SW 1271 (cell line): ENCODE measurements around the gene CNTNAP2.

ENCODE experiments used
- DNase-seq, 2 experiments: peaks; one replicate each; lab custom pipeline; 2025; lab: John Stamatoyannopoulos, UW

Gene CNTNAP2

DNA sequence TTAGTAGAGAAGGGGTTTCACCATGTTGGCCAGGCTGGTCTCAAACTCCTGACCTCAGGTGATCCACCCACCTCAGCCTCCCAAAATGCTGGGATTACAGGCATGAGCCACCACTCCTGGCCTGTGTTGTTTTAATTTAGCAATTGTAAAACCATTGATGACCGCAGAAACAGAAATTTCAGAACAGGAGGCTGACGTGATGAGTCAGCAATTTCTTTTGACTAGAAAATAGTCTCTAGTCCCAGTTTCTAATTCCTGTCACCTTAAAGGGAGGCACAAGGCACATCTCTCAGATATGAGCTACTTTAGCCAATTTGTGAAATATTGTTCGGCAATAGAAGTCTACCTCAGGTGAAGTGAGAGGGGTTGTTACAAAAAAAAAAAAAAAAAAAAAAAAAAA lies 2033.1 kb downstream of the CNTNAP2 start:
- DNase-seq, result no peak

DNA sequence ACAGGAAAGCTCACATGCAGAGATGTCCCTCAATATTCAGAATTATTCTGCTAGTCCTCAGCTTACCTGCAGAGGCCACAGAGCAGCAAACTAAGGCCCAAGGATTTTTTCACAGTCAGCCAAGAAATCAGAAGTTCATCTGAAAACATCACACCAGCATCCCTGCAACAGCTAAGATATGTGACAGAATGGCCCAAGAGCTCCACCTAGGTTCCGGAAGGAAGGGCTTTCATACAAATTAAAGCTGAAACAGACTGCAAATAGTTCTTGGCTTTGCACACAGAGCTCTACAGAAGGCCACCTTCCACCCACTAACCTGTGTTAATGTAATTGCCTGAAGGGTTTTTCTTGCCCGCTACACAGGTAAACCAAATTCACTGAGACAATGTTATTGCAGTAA lies 2035.2 kb downstream of the CNTNAP2 start:
- DNase-seq, result no peak

DNA sequence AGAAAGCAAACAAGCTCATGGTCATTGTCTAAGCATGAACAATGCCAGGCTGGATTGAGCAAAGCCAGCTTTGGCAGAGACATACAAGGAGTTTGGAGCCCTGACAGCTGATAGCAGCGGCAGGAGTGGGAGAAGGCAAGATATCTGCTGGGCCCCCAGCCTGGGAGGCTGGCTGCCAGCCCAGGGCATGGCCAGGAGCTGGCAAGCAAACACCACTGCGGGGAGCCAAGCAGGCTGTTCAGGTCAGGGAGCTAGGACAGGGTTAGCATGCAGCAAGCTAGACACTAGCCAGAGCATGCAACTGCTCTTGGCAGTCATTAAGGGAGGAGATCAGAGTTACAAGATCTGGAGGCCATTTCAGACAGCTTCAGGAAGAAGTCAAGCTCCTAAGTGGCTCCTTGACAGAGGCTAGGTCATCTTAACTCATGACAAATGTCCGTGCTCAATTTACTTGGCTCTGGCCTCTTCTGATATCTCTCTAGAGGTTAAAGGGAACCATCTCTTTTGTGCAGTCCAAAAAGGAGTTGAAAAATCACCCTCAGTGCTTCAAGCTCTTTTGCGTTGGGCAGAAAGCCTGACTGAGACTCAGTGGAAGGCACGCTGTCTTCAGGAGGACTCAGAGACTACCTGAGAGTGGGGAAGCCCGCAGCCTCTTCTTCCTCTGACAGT lies 2037.1 kb downstream of the CNTNAP2 start:
- DNase-seq, result no peak

DNA sequence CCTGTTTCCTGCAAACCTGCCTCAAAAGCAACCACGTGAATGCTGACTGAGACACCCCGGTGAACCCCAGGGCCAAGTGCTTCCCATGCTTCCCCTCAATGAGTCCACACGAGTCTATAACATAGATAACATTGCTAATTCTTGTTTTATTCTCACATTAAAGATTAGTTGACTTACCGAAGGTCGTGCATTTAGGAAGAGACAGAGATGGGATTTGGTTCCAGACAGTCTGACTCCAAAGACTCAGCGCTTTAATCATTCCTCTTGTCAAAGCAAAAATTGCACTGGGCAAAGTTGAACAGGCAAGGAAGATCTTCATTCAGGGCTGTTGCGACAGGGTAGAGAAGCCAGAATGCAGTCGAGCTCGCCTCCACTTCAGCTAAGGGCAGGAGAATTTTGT lies 2038.4 kb downstream of the CNTNAP2 start:
- DNase-seq, result no peak

DNA sequence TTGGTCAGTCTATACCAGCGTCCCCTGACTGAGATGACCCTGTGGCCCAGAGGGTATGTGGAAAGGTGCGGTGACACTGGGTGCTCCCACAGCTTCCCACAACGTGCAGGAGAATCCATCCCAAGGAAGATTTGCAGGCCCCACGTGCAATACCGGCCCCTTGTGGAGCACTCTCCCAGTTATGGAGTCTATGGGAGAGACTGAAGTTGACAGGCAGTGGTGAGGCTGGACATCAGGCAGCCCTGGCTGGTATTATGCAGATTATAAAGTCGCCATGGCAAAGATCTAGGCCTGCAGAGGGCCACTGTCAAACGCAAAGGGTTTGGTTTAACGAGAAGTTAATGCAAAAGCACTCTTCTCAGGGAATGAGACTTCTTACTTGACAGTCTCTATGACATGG lies 2039.2 kb downstream of the CNTNAP2 start:
- DNase-seq, result no peak

DNA sequence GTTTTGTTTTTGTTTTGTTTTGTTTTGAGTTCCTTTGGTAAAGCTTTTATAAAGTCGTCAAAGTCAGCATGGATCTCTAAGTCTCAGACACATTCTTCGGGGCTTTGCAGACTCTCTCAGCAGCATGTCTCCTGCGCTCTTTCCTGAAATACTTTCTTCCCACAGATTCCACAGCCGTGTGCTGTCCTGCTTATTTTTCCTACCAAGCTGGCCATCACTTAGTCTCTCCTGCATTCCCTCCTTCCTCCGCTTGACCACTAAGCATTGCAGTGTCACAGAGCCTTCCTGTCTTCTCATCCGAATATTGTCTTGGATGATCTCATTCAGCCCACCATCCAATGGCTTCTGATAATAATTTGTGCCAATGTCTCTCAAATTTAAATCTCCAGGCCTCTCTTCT lies 2039.6 kb downstream of the CNTNAP2 start:
- no peak for DNase-seq

DNA sequence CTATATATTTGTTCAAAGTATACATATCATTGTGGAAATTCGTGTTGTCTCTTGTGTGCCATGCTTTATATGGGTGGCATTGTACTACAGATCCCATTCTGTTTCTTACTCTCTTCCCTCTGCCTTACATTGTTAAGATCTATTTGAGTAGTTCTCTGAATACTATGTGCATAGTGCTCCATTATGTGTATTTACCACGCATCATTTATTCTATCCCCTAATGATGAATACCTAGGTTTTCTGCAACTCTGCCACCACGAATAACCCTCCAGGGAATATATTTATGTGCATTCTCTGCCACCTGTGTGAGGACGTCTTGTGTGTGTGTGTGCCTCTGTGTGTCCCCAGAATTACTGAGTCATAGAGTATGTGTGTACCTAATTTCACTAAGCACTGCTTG lies 2042.7 kb downstream of the CNTNAP2 start:
- no peak for DNase-seq

DNA sequence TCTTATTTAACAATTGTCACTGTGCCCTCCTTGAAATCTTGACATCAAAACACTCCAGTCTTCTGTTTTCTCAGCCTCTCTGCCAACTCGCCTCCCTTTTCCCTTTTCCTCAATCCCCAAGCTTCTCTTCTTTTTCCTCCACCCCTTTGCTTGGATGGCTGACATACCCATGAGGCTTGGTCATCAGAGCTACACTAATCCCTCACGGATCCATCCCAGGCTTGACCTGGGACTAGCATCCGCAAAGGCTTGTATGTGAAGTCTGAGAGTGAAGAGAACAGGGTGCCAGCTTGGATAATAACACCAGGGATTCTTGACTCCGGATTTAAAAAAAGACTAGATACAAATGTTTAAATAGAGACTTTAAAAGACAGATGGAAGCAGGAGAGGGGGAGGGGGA lies 2045.2 kb downstream of the CNTNAP2 start:
- DNase-seq, result no peak

DNA sequence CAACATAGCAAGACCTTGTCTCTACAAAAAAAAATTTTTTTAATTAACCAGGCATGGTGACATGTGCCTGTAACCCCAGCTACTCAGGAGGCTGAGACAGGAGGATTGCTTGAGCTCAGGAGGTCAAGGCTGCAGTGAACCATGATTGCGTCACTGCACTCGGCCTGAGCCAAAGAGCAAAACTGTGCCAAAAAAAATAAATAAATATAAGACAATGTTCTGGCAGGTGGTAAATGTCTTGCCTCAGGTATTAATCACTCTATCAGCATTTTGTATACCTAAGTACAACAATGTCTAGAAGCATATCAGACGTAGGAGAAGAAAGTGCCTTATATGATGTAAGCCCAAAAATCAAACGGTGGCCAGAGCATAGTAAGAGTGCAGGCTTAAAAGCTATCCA lies 2046.2 kb downstream of the CNTNAP2 start:
- DNase-seq, result no peak

DNA sequence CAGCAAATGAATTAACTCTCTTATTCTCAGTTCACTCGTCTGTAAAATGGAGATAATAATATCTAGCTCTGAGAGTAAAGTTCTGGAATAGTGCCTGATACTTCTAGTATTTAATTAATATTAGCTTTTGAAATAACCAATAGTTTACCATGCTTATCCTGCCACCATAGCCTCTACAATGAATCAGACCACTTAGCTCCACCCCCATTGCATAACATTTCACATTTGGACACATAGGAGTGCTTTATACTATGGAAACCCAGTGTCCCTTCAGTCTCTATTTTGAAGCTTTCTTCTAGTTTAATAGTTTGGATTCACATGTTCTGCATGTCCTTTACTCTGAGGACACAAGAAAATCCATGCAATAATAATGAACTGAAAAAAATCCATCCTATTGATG lies 2046.6 kb downstream of the CNTNAP2 start:
- DNase-seq, result no peak

DNA sequence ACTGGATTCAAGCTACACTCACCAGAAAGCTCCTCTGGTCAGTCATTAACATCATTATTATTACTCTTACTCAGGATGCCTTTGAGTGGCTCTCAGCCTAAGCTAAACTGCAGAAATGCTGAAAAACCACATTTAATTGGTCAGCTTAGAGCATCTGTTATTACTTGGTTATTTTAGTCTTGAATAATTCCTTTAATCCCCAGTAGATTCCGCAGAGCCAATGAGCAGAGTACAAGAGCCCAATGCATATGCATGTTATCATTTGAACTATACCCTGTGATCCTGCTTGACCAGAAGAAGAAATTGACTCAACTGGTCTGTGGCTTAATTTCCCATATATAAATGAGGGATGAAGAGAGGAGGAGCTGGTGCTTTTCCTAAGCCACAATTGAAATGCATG lies 2056.3 kb downstream of the CNTNAP2 start:
- no peak for DNase-seq

DNA sequence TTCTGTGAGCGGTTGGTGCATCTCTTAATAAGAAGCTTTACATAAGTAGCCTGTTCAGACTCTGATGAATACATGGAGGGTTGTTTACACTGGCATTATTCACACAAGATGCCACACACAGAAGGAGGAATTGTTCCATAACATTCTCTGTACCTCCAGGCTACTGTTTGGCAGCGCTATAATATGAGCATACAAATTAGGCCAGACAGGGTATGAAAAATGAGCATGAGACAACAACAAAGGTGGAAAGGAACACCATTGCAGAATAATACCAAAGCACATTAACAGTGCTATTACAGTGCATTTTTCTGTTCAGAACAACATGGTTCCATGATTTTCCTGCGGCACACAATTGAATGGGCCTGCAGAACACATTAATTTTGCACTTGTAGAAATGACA lies 2056.8 kb downstream of the CNTNAP2 start:
- no peak for DNase-seq

DNA sequence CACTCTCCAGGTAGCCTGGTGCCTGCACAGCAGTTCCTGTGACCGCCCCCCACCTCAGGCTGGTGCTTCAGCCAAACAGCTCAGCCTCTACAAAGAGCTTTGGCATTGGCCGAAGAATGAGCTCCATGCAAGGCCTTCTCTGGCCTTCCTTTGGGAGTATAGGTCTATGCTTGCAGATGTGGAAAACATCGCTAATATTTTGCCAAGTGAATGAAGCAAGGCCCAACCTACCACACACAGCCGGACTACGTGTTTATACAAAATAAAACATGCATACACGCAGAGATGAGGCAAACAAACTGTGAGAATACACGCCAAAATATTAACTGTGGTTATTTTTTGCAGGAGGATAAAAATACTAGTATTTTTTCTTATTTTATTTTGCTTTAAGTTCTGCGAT lies 2057.8 kb downstream of the CNTNAP2 start:
- DNase-seq, result no peak

DNA sequence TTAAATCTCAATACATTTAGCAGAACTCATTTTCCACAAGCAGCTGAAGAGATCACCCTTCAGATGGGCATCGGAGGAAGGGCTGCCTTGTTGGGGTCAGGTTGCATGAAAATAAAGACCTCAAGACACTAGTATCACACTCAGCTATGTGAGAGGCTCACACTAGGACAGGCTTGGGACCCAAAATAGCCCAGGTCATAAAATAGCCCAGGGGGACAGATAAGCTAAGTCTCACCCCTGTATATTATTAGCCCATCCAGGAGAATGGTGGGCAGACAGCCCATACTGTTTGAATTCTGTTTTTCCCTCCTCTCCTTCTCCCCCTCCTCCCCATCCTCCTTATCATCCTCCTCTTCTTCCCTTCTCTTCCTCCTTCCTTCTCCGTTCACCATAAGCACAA lies 2058.9 kb downstream of the CNTNAP2 start:
- DNase-seq, result no peak

DNA sequence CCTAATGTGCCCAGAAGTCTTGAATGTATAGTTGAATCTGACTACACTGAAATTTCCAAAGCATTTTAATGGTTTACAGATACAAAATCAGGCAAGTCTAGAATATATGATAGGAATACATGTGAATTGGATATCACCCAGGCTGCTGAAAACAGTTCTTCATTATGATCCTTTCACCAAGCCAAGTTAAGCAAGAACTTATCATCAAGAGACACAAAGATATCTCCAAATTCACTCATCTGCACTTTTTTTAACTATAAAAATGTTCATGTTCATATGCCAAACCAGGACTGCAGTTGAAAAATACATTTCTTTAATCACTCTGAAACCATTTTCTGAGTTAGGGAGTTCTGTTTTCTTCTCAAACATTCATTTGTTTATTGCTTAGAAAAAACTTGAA lies 2061.4 kb downstream of the CNTNAP2 start:
- no peak for DNase-seq

DNA sequence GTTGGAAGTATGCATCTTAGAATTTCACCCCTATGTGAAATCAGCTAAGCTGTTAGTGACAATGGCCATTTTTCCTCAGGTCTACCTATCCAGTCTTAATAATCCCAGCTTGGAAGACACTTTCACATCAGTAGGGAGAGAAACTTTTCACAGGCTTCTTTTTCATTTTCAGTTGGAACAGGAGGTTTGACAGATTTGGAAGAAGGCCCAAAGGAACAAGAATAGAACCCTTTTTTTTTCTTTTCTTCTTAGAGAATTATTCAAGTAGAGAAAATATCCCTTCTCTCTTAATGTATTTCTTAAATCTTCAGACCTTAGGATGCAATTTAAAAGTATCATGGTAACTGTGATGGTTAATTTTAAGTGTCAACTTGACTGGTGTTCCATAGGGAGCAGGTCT lies 2063.5 kb downstream of the CNTNAP2 start:
- no peak for DNase-seq

DNA sequence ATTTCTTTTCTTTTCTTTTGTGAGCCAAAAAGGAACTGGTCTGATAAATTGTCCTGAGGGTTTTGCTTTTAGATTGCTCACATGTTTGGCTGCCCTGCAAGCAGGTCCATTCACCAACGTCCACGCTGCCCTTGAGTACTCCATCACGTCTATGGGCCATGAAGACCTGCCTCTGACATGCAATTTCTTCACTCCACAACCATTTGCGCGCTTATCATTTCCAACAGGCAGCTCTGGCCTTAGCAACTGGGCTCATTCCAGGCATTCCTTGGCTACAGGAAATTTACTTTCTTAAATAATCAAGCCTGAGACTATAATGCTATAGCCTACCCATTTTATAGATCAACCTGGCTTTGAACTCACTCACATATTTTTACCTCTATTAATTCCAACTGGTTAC lies 2065.7 kb downstream of the CNTNAP2 start:
- no peak for DNase-seq

DNA sequence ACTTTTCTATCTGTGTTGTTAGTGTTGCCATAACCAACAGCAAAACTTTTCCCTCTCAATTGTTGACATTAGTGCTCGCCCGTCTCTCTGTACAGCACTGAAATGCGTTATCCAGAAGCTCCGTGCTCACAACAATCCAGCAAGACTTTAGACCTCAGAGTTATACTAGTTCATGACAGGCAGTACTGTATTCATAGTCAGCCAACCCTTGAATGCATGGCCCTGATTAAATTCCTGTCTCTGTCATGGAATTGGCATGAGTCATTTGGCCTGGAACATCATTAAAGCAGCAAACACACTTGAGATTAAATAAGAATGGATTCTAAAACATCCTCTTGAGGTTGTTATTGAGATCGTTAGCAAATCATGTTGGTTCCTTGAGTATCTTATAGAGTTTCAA lies 2068.4 kb downstream of the CNTNAP2 start:
- no peak for DNase-seq

DNA sequence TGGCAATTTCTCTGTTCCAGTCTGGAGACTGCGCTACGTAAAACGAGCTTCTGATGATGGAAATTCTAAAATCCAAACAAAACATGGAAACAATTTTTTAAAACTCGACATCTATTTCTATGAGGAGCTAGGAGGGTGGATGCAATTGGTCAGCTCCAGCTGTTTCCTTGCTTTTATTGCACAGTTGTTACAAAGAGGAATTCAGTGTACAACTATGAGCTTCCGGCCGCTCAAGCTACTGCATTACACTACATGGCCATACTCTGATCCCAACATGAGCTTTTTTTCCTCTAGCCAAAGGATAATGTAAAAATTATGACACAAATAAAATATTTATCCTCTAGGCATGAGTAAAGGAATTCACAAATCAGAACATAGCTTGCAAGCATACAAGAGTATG lies 2070.9 kb downstream of the CNTNAP2 start:
- DNase-seq, result no peak

DNA sequence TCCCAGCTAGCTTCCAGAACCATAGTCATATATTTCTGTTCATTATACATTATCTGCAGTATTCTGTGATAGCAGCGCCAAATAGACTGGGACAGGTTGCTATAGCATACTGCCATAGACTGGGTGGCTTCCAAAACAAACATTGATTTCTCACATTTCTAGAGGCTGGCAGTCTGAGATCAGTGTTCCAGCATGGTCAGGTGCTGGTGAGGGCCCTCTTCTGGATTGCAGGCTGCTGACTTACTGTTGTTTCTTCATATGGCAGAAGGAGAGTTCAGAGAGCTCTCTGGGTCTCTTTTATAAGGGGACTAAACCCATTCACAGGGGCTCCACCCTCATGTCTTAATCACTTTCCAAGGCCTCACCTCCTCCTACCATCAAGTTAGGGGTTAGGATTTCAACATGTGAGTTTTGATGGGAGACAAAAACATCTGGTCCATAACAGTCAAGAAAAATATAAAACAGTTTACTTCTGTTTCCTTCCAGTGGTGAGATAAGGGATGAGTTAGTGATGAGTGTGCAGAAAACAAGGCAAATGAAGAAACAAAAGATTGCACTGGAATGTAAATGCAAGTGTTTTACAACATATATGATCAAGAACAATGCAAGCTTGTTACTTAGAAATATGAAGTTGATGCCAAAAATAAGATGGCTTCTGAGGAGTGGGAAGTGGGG lies 2074.9 kb downstream of the CNTNAP2 start:
- no peak for DNase-seq

DNA sequence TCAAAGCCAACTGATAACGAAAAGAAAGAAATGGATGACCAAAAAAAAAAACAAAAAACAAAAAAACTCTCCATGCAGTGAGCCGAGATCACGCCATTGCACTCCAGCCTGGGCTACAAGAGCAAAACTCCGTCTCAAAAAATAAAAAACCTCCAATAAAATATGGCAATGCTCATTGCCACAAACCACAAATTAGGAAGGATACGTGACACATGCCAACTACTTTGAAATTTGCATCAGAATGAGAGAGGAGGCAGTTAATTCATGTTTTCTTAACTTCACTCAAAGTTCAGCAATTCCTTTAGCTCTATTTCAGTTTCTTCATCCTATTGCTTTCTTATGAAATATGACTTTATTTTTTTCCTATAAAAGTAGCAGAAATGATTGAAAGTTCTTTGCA lies 2075.9 kb downstream of the CNTNAP2 start:
- no peak for DNase-seq

DNA sequence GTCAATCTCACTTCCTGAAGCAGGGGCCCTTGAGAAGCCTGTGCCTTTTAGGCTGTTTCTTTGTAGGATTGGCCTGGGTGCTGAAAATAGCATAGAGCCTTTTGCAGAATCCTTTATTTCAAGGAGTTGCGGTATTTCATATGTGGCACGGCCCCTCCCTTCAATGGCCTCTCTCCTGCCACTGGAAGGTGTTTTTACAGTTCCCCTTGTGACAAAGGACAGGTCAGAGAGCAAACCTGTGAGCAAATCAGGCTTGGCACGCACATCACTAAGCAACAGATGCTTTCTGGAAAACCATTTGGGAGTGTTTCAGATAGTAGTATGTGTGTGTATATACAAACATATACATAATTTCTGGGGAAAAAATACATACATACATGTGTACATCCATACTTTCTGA lies 2085.4 kb downstream of the CNTNAP2 start:
- DNase-seq, result no peak

DNA sequence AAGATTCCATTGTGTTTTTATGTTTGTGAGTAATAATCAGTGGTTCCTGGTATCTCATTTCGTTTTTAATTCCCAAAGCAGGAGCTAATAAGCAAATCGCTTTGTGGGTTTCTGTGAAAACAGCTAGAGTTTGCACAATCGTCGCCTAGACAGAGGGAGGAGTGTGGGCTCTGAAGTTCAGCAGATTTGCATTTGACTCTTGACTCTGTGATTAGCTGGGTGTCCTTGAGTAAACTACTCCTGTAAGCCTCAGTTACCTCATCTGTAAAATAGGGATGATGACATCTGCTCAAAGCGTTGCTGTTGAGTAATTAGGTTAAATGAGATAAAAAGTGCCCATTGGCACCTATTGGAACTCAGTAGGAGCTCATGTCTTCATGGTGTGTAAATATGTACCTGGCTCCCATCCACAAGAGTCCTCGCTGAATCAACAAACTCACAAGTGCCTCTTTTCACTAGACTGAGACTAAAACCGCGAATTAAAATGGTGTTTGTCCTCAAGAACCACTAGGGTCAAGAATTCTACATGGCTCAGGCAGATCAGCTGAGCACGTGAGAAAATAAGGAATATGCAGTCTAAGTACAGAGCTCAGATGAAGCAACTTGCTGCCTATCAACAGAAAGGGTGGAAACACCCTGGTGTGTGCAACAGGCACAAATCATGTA lies 2088.2 kb downstream of the CNTNAP2 start:
- DNase-seq, result no peak
